DMS53 treated with DMSO at 0.1 percent for 48 hours (cell line): ENCODE results near the gene BRSK1.

Experiments used
- DNase-seq: peaks from one replicate; lab custom pipeline; 2025; ENCODE audit not compliant: unreplicated experiment; lab: John Stamatoyannopoulos, UW

The BRSK1 gene

GRCh38 chr19:55253842-55254624, 29.8 kb upstream of the BRSK1 start:
- peak; percentile 87 for DNase-seq

GRCh38 chr19:55254625-55254977, 29.2 kb upstream of the BRSK1 start:
- DNase-seq = no peak

- peak; percentile 28 for DNase-seq
Observed at GRCh38 chr19:55255618-55256423, 28.0 kb upstream of the BRSK1 start.

GRCh38 chr19:55256562-55257460, 27.0 kb upstream of the BRSK1 start:
- DNase-seq = no peak

GRCh38 chr19:55257461-55258420, 26.1 kb upstream of the BRSK1 start:
- DNase-seq = peak; percentile 13

GRCh38 chr19:55258476-55258827, 25.3 kb upstream of the BRSK1 start:
- no peak for DNase-seq

- peak; percentile 96 for DNase-seq
Observed at GRCh38 chr19:55258828-55259539, 24.8 kb upstream of the BRSK1 start, which contains the start of gene PPP6R1. TSS of gene PPP6R1 (minus strand) at chr19:55259017. CDS start at chr19:55247103, 11,914 bp downstream.

GRCh38 chr19:55259540-55260210, 24.1 kb upstream of the BRSK1 start:
- no peak for DNase-seq

GRCh38 chr19:55261671-55262126, 22.1 kb upstream of the BRSK1 start:
- DNase-seq = no peak

GRCh38 chr19:55262359-55262758, 21.4 kb upstream of the BRSK1 start:
- no peak for DNase-seq

GRCh38 chr19:55264531-55264930, 19.3 kb upstream of the BRSK1 start:
- DNase-seq = no peak

- no peak for DNase-seq
Observed at GRCh38 chr19:55265173-55265572, 18.6 kb upstream of the BRSK1 start.

GRCh38 chr19:55265723-55266386, 17.9 kb upstream of the BRSK1 start:
- DNase-seq = no peak

- DNase-seq = no peak
Observed at GRCh38 chr19:55266404-55266803, 17.4 kb upstream of the BRSK1 start.

GRCh38 chr19:55266840-55267239, 17.0 kb upstream of the BRSK1 start:
- DNase-seq = no peak

GRCh38 chr19:55269299-55269698, 14.5 kb upstream of the BRSK1 start:
- DNase-seq = no peak

- DNase-seq = no peak
Observed at GRCh38 chr19:55270172-55270942, 13.4 kb upstream of the BRSK1 start.

GRCh38 chr19:55272142-55272541, 11.7 kb upstream of the BRSK1 start:
- no peak for DNase-seq
